K562 treated with DMSO at 1 percent for 4 hours (cell line): ENCODE measurements around the gene HPS4. TPM values are rescaled to one million over a fixed set of nuclear protein-coding genes. Genes with fewer than 3 reads are reported as not detected.

Experiments
- total RNA-seq: library from RNA; unstranded; fragments of 300-600 nt; gene quantifications from 2 replicates; pipeline ENCODE4 v1.2.3, GENCODE V29; 2022; ENCODE audit not compliant: insufficient read depth

HPS4 gene
- total RNA-seq, result 12.3 and 21.8 TPM in 2 replicates

GRCh38 chr22:26483439-26484359 lies at the start of gene HPS4, which contains the start of gene SRRD:
HPS4 (minus strand) TSS chr22:26483783; CDS start chr22:26481762, 2,021 bp downstream.
SRRD (plus strand) TSS chr22:26483877; CDS start chr22:26483891, 14 bp downstream.

DNA sequence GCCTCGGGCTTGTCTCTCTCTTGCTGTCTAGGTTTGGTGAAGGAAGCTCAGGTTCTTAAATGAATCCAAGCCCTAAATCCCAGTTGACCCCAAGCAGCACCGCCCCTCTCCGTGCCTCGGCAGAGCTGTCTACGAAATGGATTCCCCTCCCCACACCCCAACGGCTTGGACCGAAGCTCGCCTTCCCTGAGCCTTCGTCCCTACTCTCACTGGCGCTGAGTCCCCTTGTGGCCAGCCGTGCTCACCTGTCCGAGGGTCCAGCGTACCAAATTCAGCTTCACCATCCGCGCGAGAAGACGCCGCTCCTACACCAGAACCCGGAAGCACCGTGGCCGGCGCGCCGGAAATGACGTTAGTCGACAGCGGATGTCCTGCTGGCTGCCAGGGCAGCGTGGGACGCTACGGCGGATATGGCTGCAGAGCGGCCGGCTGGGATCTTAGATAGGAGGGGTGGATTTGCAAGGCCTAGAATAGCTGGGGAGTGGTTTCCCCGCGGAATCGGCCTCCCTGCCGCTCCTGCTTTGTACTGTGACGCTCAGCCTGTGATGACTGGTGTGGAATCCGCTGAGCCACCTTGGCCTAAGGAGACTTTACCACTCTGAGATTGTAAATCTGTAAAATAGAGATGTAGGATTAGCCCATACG lies 28.7 kb upstream of the HPS4 start, which contains the start of gene TFIP11:
TSS of gene TFIP11 (minus strand) at position 325 of the 645 bp plus-strand sequence. CDS start 2,201 bp downstream, outside the sequence.

GRCh38 chr22:26428515-26429457 lies 54.8 kb downstream of the HPS4 start, which contains the start of gene ASPHD2:
ASPHD2 (plus strand) TSS chr22:26429260; CDS start chr22:26433616, 4,356 bp downstream.

Other genes starting within 250 kb of the HPS4 start
- 0.17 and 1.2 TPM in 2 replicates for gene ASPHD2, start 54.5 kb downstream of the HPS4 start, total RNA-seq
- 7.5 and 13.1 TPM in 2 replicates for gene SRRD, start 94 bp upstream of the HPS4 start, total RNA-seq
- gene TFIP11, start 28.7 kb upstream of the HPS4 start, total RNA-seq, result 21.5 and 26.5 TPM in 2 replicates
- gene TPST2, start 106.3 kb upstream of the HPS4 start, total RNA-seq, result 63.0 and 85.9 TPM in 2 replicates
- gene CRYBB1, start 134.2 kb upstream of the HPS4 start, total RNA-seq, result not detected in 2 replicates
- gene CRYBA4, start 138.2 kb upstream of the HPS4 start, total RNA-seq, result not detected in 2 replicates
- gene MIAT, start 173.8 kb upstream of the HPS4 start, total RNA-seq, result 0.11 and 0.48 TPM in 2 replicates